ENCODE results near the gene BCL10.

BCL10 gene

DNA sequence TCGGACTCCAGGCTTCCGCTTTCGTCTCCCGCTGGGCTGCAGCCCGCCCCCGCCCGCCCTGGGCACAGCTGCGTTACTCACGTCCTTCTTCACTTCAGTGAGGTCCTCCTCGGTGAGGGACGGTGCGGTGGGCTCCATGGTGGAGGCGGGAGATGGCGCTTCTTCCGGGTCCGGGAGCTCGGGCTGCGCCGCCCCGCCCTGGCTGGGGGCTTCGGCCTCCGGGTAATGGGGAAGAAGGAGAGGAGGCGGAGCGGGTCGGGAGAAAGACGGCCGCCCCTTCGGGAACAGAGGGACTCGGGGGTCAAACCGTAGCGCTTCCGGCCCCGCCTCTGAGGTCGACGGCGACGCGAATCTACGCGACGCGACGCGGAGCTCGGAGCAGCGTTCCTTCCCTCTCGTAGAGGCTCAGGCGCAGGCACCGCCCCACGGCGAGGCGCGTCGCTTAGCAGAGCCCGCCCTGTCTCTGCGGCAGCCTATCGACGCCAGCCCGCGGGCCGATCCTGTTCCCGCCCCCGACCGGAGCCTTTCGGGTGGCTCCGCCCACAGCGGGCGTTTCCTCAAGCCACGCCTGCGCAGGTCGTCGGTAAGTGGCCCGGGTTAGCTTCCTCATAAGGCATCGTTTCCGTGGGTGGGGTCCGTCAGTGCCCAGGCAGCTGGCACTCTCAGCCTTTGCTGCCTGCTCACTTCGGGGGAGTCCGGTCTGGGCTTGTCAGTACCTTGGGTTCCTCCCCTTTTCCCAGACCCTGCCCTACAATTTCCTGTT, at the start of gene BCL10:
Gene BCL10 (minus strand): TSS at position 418 of the 763 bp plus-strand sequence. CDS start 280 bp downstream, at position 138.
- TF ChIP-seq, protein P1, sequence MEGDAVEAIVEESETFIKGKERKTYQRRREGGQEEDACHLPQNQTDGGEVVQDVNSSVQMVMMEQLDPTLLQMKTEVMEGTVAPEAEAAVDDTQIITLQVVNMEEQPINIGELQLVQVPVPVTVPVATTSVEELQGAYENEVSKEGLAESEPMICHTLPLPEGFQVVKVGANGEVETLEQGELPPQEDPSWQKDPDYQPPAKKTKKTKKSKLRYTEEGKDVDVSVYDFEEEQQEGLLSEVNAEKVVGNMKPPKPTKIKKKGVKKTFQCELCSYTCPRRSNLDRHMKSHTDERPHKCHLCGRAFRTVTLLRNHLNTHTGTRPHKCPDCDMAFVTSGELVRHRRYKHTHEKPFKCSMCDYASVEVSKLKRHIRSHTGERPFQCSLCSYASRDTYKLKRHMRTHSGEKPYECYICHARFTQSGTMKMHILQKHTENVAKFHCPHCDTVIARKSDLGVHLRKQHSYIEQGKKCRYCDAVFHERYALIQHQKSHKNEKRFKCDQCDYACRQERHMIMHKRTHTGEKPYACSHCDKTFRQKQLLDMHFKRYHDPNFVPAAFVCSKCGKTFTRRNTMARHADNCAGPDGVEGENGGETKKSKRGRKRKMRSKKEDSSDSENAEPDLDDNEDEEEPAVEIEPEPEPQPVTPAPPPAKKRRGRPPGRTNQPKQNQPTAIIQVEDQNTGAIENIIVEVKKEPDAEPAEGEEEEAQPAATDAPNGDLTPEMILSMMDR (IDR thresholded peaks at IDR 0.05; ENCODE audit: insufficient read depth, low read depth, low read length, missing control alignments) = no peak
- peak; percentile 100 for DNase-seq (ENCODE audit: low read depth)
- peak within 1 kb of the TSS; percentile 72 for H3K4me3 ChIP-seq (ENCODE audit: low read length)

DNA sequence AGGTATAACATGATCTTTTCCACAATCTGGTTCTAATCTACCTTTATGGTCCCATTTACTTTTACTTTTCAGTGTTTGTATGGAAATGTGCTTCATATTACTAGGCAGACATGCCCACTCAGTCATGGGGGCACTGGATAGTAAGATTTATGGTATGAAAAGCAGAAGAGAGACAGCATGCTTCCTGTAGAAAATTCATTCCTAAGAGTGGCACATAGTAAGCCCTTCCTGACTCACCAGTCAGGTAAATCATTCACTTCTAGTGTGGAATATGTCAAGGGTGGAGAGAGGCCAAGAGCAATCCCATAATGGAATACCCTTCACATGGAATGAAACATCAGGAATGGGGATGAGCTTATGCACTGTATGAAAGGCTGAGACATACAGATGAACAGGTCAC, 49.5 kb upstream of the BCL10 start:
- no peak overlapping the region for H3K4me3 ChIP-seq (ENCODE audit: low read length)
- DNase-seq (ENCODE audit: low read depth) = peak; percentile 36
- TF ChIP-seq, protein P1 (IDR thresholded peaks at IDR 0.05; ENCODE audit: insufficient read depth, low read depth, low read length, missing control alignments) = no peak

- DNase-seq (ENCODE audit: low read depth) = no peak
- H3K4me3 ChIP-seq (ENCODE audit: low read length) = no peak overlapping the region
- TF ChIP-seq, protein P1 (IDR thresholded peaks at IDR 0.05; ENCODE audit: insufficient read depth, low read depth, low read length, missing control alignments) = no peak
Observed at GRCh38 chr1:85323770-85324169, 47.3 kb upstream of the BCL10 start.

DNA sequence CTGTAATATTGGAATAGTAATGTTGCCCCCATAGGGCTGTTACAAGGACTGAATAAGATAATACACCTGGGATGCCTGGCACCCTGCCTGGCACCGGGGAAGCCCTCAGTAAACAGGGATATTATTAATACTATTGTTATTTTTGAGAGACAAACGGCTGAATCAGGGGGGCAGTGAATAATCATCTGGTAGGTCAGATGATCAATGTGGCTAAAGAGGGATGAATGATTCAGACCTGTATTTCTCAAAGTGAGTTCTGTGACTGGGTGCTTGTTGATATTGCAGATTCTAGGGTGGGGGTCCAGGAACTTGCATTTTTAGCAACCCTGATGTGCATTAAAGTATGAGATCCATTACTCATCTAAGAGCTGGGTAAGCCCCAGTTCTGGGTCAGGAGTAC, 46.2 kb upstream of the BCL10 start:
- no peak overlapping the region for H3K4me3 ChIP-seq (ENCODE audit: low read length)
- peak; percentile 55 for DNase-seq (ENCODE audit: low read depth)
- TF ChIP-seq, protein P1 (IDR thresholded peaks at IDR 0.05; ENCODE audit: insufficient read depth, low read depth, low read length, missing control alignments) = no peak

DNA sequence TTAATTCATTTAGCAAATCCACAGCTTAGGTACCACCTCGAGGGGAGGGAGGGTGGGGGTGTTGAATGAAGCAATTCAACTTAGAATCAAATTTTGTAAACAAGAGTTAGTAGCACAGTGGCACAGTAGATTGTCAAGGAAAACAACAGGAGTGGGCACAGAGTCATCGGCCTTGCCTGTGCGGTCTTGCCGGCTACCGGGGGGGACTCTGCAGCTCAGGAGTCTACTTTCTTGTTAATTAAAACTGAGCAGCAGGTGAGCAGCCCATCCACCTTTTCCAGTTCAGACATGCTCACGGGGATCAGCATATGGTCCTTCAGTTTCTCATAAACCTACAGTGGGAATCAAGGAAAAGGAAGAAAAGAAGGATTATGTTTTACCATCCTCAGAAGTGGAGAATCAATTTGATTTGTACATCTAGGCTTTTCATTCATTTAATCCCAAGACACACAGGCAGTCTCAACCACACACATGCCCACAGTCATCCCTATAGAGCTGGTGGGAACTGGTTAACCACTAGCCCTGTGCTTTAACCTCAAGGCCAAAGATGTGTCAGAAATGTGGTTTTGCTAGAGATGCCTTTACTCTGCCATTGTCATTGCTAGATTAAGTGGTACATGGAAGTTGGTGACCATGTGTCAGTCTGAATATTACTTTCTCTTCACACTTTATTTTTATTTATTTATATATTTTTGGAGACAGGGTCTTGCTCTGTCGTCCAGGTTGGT, 45.0 kb upstream of the BCL10 start:
- H3K4me3 ChIP-seq (ENCODE audit: low read length) = no peak overlapping the region
- DNase-seq (ENCODE audit: low read depth) = peak; percentile 56
- TF ChIP-seq, protein P1 (IDR thresholded peaks at IDR 0.05; ENCODE audit: insufficient read depth, low read depth, low read length, missing control alignments) = no peak

DNA sequence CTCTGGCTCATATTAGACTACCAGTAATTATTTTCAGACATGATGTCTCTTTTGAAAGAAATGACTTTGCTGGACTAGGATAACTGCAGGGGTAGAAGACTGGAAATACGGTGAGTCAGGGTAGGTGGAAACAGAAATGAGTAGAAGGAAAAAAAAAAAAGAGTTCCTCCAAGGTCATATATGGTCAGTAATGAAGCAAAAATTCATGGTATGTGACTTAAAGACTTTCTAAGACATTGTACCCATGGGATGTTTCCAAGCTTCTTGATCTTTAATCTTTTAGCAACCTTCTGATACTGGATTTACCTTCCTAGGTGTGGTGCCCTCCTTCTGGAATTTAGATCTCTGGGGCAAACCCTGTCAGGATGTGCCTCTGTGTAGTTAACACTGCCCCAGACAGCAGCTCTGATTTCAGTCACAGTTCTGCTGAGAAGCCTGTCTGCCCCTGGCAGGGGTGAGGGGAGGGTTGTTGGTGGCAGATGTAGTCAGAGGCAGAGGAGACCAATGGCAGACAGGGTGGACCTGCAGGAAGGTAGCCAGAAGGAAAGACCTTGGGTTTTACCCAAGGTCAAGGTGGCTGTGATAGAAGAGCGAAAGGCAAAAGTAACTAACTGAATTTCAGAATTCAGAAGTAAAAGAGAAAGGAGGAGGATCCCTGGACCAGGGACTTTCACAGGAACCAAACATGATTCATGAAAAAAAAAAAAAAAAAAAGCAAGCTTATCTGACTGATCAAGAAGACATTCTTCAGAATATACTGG, 44.1 kb upstream of the BCL10 start:
- peak; percentile 71 for DNase-seq (ENCODE audit: low read depth)
- TF ChIP-seq, protein P1 (IDR thresholded peaks at IDR 0.05; ENCODE audit: insufficient read depth, low read depth, low read length, missing control alignments) = no peak
- no peak overlapping the region for H3K4me3 ChIP-seq (ENCODE audit: low read length)
